ENCODE results near the gene TRIP10. TPM values are rescaled to one million over a fixed set of nuclear protein-coding genes. Genes with fewer than 3 reads are reported as not detected.

Gene TRIP10
- total and polyA plus RNA-seq, 2 of the 4 experiments (the other 2 are of a cell fraction): 39.1 to 47.0 TPM

GRCh38 chr19:6709549-6709948 is 29.9 kb upstream of the TRIP10 start:
- no peak overlapping the region for H3K4me3 ChIP-seq (ENCODE audit: insufficient read depth, low read depth, low read length)
- CTCF ChIA-PET: no interaction called here
- H3K23ac ChIP-seq (ENCODE audit: low read depth, low read length): no peak overlapping the region
- H3K9me1 ChIP-seq (ENCODE audit: insufficient read depth, low read length): no peaks in the 10 kb centered on the region
- no peak for ATAC-seq (ENCODE audit: low read depth)
- no peak overlapping the region for H2BK5ac ChIP-seq (ENCODE audit: low read depth, low read length, poor library complexity, severe bottlenecking)
- no peak for DNase-seq
- no peak overlapping the region for H2BK20ac ChIP-seq (ENCODE audit: low read depth, low read length)
- peaks cover 2% of the 10 kb centered on the region; the same call in 1 of the 2 replicates for H3K27me3 ChIP-seq (ENCODE audit: control insufficient read depth, insufficient read depth, low read length)
- H3K4me2 ChIP-seq (ENCODE audit: low read depth, low read length): no peak overlapping the region
- no peak overlapping the region for H3K4ac ChIP-seq (ENCODE audit: low read depth, low read length)
- no peaks in the 10 kb centered on the region; the same call in 1 of the 2 replicates for H3K9me3 ChIP-seq (ENCODE audit: control insufficient read depth, insufficient read depth, low read length)
- no peaks in the 10 kb centered on the region for H3K79me1 ChIP-seq (ENCODE audit: low read depth in 1 of 2, low read length in 2 of 2)
- H4K91ac ChIP-seq (ENCODE audit: insufficient read depth, low read depth, low read length): no peak overlapping the region
- H2AFZ ChIP-seq (replicated peaks; ENCODE audit: low read length, poor library complexity): no peak overlapping the region
- in situ Hi-C loops (cut with MboI; ENCODE audit: low sequenced_read_pairs): no loop called here
- no peak overlapping the region for H3K56ac ChIP-seq (ENCODE audit: extremely low read depth, insufficient read depth, low read length)
- H3K9ac ChIP-seq (ENCODE audit: low read depth, low read length): no peak overlapping the region
- H3K36me3 ChIP-seq (ENCODE audit: control insufficient read depth, insufficient read depth, low read length): no peaks in the 10 kb centered on the region
- H4K8ac ChIP-seq (ENCODE audit: low read depth in 2 of 2, low read length in 2 of 2): no peak overlapping the region
- H2BK120ac ChIP-seq (ENCODE audit: low read depth, low read length): no peak overlapping the region
- H3K14ac ChIP-seq (replicated peaks; ENCODE audit: low read depth, low read length): no peak overlapping the region
- no peak overlapping the region for H3K18ac ChIP-seq (ENCODE audit: low read depth, low read length)
- no peak overlapping the region for H2BK15ac ChIP-seq (ENCODE audit: low read depth, low read length)
- TF ChIP-seq ELK1 (IDR thresholded peaks at IDR 0.05; ENCODE audit: borderline replicate concordance, low read depth, low read length) (no peak), CTCF (conservative IDR thresholded peaks at IDR 0.05; ENCODE audit: low read depth, low read length) (no peak), MAFK (IDR thresholded peaks at IDR 0.05; ENCODE audit: low read depth, low read length) (no peak), CHD1 (IDR thresholded peaks at IDR 0.05; ENCODE audit: low read depth, low read length) (no peak), RAD21 (IDR thresholded peaks at IDR 0.05; ENCODE audit: low read length) (no peak), FOS (IDR thresholded peaks at IDR 0.05; ENCODE audit: low read depth, low read length) (no peak), MXI1 (IDR thresholded peaks at IDR 0.05; ENCODE audit: borderline replicate concordance, low read depth, low read length) (no peak), MAZ (IDR thresholded peaks at IDR 0.05; ENCODE audit: borderline replicate concordance, low read depth, low read length) (no peak), SMC3 (IDR thresholded peaks at IDR 0.05; ENCODE audit: low read depth, low read length) (no peak), USF2 (IDR thresholded peaks at IDR 0.05; ENCODE audit: low read depth, low read length) (no peak)
- H3K27ac ChIP-seq (ENCODE audit: insufficient read depth, low read length): no peak overlapping the region
- POLR2A ChIA-PET (ENCODE audit: unreplicated experiment): no interaction called here
- H3K4me1 ChIP-seq (ENCODE audit: control insufficient read depth, insufficient read depth, low read length): no peaks in the 10 kb centered on the region
- H4K20me1 ChIP-seq (ENCODE audit: insufficient read depth, low read length): no peaks in the 10 kb centered on the region
- WGBS, 2 experiments (ENCODE audit: extremely low coverage in 2 of 2, insufficient read length in 1 of 2): 84% methylated on average over 2 of the region's 14 CpGs; no CpG with 5 or more reads in 1 of the 2 experiments
- dilution Hi-C loops (cut with HindIII; ENCODE audit: low sequenced_read_pairs, unreplicated experiment): no loop called here
- no TSS peak for BruUV-seq (replicated peaks)
- intact Hi-C loops (cut with micrococcal nuclease): no loop called here
- no peak overlapping the region for H4K5ac ChIP-seq (ENCODE audit: low read depth, low read length)
- no peak overlapping the region for H2AK5ac ChIP-seq (ENCODE audit: low read depth, low read length)
- H2AK9ac ChIP-seq (replicated peaks; ENCODE audit: low read depth, low read length, poor library complexity): no peak overlapping the region
